Spinal cord (tissue), 10 donors: ENCODE data around the gene SS18L1. TPM values are rescaled to one million over a fixed set of nuclear protein-coding genes. Genes with fewer than 3 reads are reported as not detected.

Experiments
- DNase-seq, 6 donors: peaks; one replicate each; pipeline versions ENCODE4 v3.0.0 to v3.0.0-alpha.2; 2013 to 2015; ENCODE audit warnings: low spot score in 6 of 6, low read depth in 4 of 6
- H3K27ac ChIP-seq: one replicate; pipeline ENCODE4 v1.5.1; 2013; ENCODE audit warnings: low read depth, low read length, control low read depth
- H3K27me3 ChIP-seq: one replicate; pipeline ENCODE4 v1.6.1; 2013; ENCODE audit warnings: low read length; ENCODE audit not compliant: control insufficient read depth, insufficient read depth
- H3K36me3 ChIP-seq: one replicate; pipeline ENCODE4 v1.6.1; 2013; ENCODE audit warnings: low read length; ENCODE audit not compliant: control insufficient read depth, insufficient read depth
- H3K4me1 ChIP-seq: one replicate; pipeline ENCODE4 v1.6.1; 2013; ENCODE audit warnings: low read length; ENCODE audit not compliant: control insufficient read depth, insufficient read depth
- H3K4me3 ChIP-seq: one replicate; pipeline ENCODE4 v1.5.1; 2013; ENCODE audit warnings: low read depth, low read length, control low read depth
- H3K9me3 ChIP-seq: one replicate; pipeline ENCODE4 v1.6.1; 2013; ENCODE audit warnings: low read length; ENCODE audit not compliant: control insufficient read depth, insufficient read depth
- WGBS: methylation state at CpG from one replicate; pipeline ENCODE4 v1.1.5; 2013; ENCODE audit warnings: missing lambda C conversion rate; ENCODE audit not compliant: insufficient coverage; 5-methylcytosine and 5-hydroxymethylcytosine counted together
- long read RNA-seq, 4 donors: transcript quantifications; one replicate each; lab custom pipeline, GENCODE V29; 2026
- polyA plus RNA-seq, 2 donors: library from polyadenylated mRNA; unstranded; fragments of 120-200 nt; gene quantifications; one replicate each; pipeline ENCODE4 v1.2.1, GENCODE V29; 2013; ENCODE audit not compliant: insufficient read length in 2 of 2
- total RNA-seq, 2 donors: library from RNA; depleted of rRNA in 1 of 2; stranded (reverse); fragments of 120-200 nt in 1 of 2; fragments of >200 nt in 1 of 2; gene quantifications; one replicate each; pipeline versions ENCODE4 v1.2.3 to v1.2.4, GENCODE V29; 2013 to 2014
- donor health status: healthy.

The SS18L1 gene
- total RNA-seq (10 to 100 TPM; 21.5 to 41.0 TPM), polyA plus RNA-seq (10 to 100 TPM; 54.1 to 58.2 TPM)
- long read RNA-seq, donor 1, full-length matches to known transcripts, result 7 of 13 reads
- long read RNA-seq, donor 1, partial matches to known transcripts, result 6 of 13 reads
- long read RNA-seq, donor 1, other reads (novel, unspliced or antisense), result 0 of 13 reads
- long read RNA-seq, donor 2, full-length matches to known transcripts, result 4 of 4 reads
- long read RNA-seq, donor 2, partial matches to known transcripts, result 0 of 4 reads
- long read RNA-seq, donor 2, other reads (novel, unspliced or antisense), result 0 of 4 reads
- long read RNA-seq, donor 3, full-length matches to known transcripts, result 3 of 14 reads
- long read RNA-seq, donor 3, partial matches to known transcripts, result 11 of 14 reads
- long read RNA-seq, donor 3, other reads (novel, unspliced or antisense), result 0 of 14 reads
- long read RNA-seq, donor 4, partial matches to known transcripts, result 0 of 2 reads
- long read RNA-seq, donor 4, other reads (novel, unspliced or antisense), result 0 of 2 reads

- H3K27ac ChIP-seq, result peak within 1 kb of the TSS; percentile 84
- no peaks in the 10 kb centered on the region for H3K27me3 ChIP-seq
- H3K9me3 ChIP-seq, result no peaks in the 10 kb centered on the region
- DNase-seq, result peak; percentile 64 to 97 (median 82)
- peaks cover 36% of the 10 kb centered on the region for H3K4me1 ChIP-seq
- WGBS, result under 1% methylated on average over 143 of the region's 148 CpGs
- peaks cover 39% of the 10 kb centered on the region for H3K36me3 ChIP-seq
- H3K4me3 ChIP-seq, result peak within 1 kb of the TSS; percentile 65
Measured at GRCh38 chr20:62143081-62143956, at the start of gene SS18L1, which contains the start of gene PSMA7. Gene SS18L1, plus strand, starts transcription at chr20:62143769. Its CDS starts 52 bp downstream, at chr20:62143821. Gene PSMA7, minus strand, starts transcription at chr20:62143394. Its CDS starts 91 bp downstream, at chr20:62143303.

GRCh38 chr20:62096421-62097380, 46.9 kb upstream of the SS18L1 start:
- 87% methylated on average over 30 of the region's 30 CpGs for WGBS
- DNase-seq, result no peak
- H3K27ac ChIP-seq, result no peak overlapping the region

GRCh38 chr20:62097881-62098407, 45.6 kb upstream of the SS18L1 start:
- no peaks in the 10 kb centered on the region for H3K9me3 ChIP-seq

More at GRCh38 chr20:62096421-62097380, 46.9 kb upstream of the SS18L1 start:
- H3K4me1 ChIP-seq, result no peaks in the 10 kb centered on the region
- H3K27me3 ChIP-seq, result no peaks in the 10 kb centered on the region
- no peaks in the 10 kb centered on the region for H3K36me3 ChIP-seq
- no peaks in the 10 kb centered on the region for H3K9me3 ChIP-seq
- no peak overlapping the region for H3K4me3 ChIP-seq

GRCh38 chr20:62101078-62101477, 42.5 kb upstream of the SS18L1 start:
- Histone ChIP-seq H3K27me3 (peaks cover 2% of the 10 kb centered on the region), H3K9me3 (no peaks in the 10 kb centered on the region), H3K4me1 (no peaks in the 10 kb centered on the region), H3K4me3 (no peak overlapping the region), H3K27ac (no peak overlapping the region), H3K36me3 (no peaks in the 10 kb centered on the region)
- no CpG with 5 or more reads among the region's 4 CpGs for WGBS
- DNase-seq, result no peak

More at GRCh38 chr20:62097881-62098407, 45.6 kb upstream of the SS18L1 start:
- H3K27me3 ChIP-seq, result no peaks in the 10 kb centered on the region
- H3K36me3 ChIP-seq, result no peaks in the 10 kb centered on the region
- DNase-seq, result no peak
- H3K27ac ChIP-seq, result no peak overlapping the region
- WGBS, result 44% methylated on average over 11 of the region's 16 CpGs
- no peaks in the 10 kb centered on the region for H3K4me1 ChIP-seq
- no peak overlapping the region for H3K4me3 ChIP-seq

- Histone ChIP-seq H3K4me1 (no peaks in the 10 kb centered on the region), H3K27me3 (peaks cover 2% of the 10 kb centered on the region), H3K9me3 (no peaks in the 10 kb centered on the region), H3K4me3 (no peak overlapping the region), H3K36me3 (no peaks in the 10 kb centered on the region), H3K27ac (no peak overlapping the region)
- DNase-seq, result no peak
- WGBS, result 68% methylated on average over 18 of the region's 21 CpGs
Measured at GRCh38 chr20:62103508-62104233, 39.9 kb upstream of the SS18L1 start.

- peaks cover 2% of the 10 kb centered on the region for H3K27me3 ChIP-seq
- H3K4me3 ChIP-seq, result no peak overlapping the region
- H3K4me1 ChIP-seq, result no peaks in the 10 kb centered on the region
- H3K27ac ChIP-seq, result no peak overlapping the region
- no peak for DNase-seq
- H3K9me3 ChIP-seq, result peaks cover under 1% of the 10 kb centered on the region
- no peaks in the 10 kb centered on the region for H3K36me3 ChIP-seq
- WGBS, result 57% methylated on average over 14 of the region's 15 CpGs
Measured at GRCh38 chr20:62104234-62104789, 39.3 kb upstream of the SS18L1 start.

GRCh38 chr20:62104791-62105345, 38.7 kb upstream of the SS18L1 start:
- H3K27me3 ChIP-seq, result peaks cover 2% of the 10 kb centered on the region
- peak in 1 of 6 donors; percentile 18 for DNase-seq
- H3K4me3 ChIP-seq, result no peak overlapping the region
- H3K27ac ChIP-seq, result no peak overlapping the region
- H3K36me3 ChIP-seq, result no peaks in the 10 kb centered on the region
- H3K9me3 ChIP-seq, result peaks cover 3% of the 10 kb centered on the region
- 46% methylated on average over 5 of the region's 7 CpGs for WGBS
- no peaks in the 10 kb centered on the region for H3K4me1 ChIP-seq

GRCh38 chr20:62105592-62105991, 38.0 kb upstream of the SS18L1 start:
- Histone ChIP-seq H3K4me1 (no peaks in the 10 kb centered on the region), H3K27ac (no peak overlapping the region), H3K36me3 (no peaks in the 10 kb centered on the region), H3K4me3 (no peak overlapping the region), H3K9me3 (peaks cover 3% of the 10 kb centered on the region), H3K27me3 (peaks cover 2% of the 10 kb centered on the region)
- DNase-seq, result no peak
- WGBS, result 92% methylated on average over 5 of the region's 5 CpGs
